Measurements from ENCODE around the gene HSBP1. TPM values are rescaled to one million over a fixed set of nuclear protein-coding genes. Genes with fewer than 3 reads are reported as not detected.
A peak's percentile ranks its signal among the peaks of the same experiment; 100 is the strongest.

HSBP1 gene
- total RNA-seq, 1 experiment from 2014 or later, result 83.5 TPM

DNA sequence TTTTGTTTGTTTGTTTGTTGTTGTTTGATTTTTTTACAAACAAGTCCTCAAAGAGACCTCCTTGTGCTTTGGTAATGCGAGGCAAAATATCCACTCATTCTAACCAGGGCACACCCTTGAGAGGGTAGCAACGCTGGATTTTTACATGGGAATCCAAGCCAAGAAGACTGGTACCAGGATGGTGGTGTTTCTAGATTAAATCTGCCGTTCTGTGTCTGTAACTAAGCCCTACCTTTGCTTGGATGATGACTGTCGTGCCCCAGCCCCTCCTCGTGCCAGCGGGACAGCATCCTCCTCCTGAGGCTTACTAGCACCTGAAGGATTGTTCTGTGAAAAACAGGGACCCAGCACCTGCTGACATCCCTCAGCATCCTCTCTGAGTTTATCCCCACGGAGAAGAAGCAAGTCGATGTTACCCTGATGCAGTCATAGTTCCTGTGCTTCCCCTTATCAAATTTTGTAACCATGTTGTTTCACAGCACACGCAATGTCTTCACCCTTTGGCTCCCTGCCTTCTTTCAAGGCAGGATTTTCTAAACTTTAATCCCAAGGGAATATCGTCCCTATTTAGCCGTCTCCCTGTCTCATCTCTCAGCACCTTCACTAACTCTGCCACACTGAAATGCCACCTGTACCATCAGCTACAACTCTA is 5.1 kb upstream of the HSBP1 start:
- DNase-seq (ENCODE audit: extremely low read depth, low read depth), result no peak

DNA sequence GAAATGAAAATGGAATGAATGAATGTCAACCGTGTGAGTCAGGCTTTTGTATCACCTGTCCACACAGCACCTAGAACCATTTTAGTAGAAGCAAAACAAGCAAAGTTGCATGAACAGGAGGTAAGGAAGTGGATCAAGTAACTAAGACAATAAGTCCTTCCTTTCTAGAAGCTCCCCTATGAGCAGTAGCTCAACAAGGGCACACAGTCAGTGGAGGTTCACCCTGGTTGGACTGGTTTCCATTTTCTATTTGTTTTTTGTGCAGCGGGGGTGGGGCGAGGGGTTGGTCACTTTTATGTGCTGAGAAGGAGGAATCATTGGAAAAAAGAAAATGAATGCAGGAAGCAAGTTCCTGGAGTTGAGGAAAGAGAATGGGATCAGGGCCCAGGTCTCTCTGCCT is 4.0 kb upstream of the HSBP1 start:
- DNase-seq (ENCODE audit: extremely low read depth, low read depth), result no peak

DNA sequence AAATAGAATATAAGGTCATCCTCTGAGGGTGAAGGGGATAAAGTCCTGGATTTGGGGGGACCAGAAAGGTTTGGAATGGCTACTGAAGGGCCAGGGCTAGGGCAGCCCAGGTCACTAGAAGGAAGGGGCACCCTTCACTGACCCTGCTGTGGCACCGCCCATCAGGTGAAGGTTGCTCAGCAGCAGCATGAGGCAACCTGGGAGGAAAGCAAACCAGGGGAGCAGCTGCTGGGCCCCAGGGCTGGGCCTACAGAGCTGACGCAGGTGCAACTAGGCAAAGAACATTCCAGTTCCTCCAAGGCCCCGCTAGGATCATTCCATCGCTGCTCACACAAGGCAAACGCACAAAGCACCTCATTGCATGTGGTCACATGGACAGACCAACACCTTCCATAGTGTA is 3.4 kb upstream of the HSBP1 start:
- DNase-seq (ENCODE audit: extremely low read depth, low read depth), result no peak

DNA sequence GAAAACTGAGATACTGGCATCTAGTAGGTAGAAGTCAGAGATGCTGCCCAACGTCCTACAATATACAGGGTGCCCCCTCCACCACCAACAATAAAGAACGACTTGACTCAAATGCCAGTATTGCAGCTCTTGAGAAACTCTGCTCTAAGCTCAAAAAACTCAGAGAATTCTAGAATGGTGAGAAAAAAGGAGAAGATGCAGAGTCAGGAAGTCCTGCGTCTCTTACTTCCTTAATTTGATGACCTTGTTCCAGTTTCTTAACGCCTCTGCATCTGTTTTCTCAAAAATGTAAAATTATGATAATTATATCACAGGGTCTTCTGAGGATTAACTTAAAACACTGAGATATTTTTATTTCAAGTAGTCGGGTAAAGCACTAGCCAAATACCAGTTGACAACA is 1.7 kb upstream of the HSBP1 start:
- DNase-seq (ENCODE audit: extremely low read depth, low read depth), result no peak

DNA sequence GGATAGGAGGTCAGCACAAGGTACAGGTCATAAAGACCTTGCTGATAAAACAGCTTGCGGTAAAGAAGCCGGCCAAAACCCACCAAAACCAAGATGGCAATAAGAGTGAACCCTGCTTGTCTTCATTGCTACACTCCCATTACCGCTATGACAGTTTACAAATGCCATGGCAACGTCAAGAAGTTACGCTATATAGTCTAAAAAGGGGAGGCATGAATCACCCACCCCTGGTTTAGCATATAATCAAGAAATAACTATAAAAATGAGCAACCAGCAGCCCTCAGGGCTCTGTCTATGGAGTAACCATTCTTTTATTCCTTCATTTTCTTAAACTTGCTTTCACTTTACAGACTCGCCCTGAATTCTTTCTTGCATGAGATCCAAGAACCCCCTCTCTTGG is 1.0 kb upstream of the HSBP1 start:
- no peak for DNase-seq (ENCODE audit: extremely low read depth, low read depth)

DNA sequence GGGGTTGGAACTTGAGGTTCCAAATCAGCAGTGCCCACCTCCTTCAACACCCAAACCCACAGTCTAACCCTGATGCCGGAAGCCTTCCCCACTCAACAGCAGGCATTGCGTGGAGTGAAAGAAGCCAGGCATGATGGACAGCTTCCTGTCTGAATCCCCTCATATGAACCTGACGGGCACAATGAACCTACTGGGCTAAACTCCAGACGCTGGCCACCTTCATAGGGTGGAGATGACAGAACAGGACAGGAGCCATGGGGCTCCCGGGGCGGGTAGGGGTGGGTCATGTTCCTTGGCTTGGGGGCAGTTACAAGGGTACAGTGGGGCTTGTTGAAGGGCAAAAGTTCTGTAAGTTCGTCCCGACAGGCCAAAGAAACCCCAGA is 460 bp upstream of the HSBP1 start:
- DNase-seq (ENCODE audit: extremely low read depth, low read depth), result no peak

DNA sequence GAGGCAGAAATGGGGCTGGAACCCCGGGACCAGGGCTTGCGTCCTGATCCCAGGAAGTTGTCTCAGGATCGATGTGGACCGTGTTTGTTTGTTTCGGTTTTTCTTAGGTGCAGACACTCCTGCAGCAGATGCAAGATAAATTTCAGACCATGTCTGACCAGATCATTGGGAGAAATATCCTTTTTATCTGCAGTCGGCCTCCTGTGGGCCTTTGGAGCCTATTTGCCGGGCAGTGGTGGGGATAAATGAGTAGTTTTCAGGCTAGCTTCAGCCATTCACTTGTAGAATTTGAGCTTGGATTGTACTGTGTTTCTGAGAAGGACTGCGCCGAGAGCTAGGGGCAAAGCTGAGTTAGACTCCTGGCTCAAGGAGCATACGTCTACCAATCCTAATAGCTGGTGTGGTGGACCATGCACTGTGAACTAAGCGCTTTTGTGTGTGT is 816 bp downstream of the HSBP1 start:
- DNase-seq (ENCODE audit: extremely low read depth, low read depth), result no peak

DNA sequence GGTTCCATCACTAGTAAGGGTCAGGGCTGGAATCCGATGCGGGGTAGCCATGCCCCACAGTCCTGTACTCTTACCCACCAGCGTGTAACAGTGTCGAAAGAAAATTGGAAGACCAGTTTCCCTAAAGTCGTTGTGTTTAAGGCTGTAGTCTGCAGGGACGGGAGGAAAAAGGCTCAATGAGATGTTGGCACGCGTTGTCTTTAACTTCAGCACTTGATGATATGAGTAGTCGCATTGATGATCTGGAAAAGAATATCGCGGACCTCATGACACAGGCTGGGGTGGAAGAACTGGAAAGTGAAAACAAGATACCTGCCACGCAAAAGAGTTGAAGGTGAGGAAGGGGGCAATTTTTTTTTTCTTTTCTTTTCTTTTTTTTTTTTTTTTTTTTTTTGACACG is 1.3 kb downstream of the HSBP1 start:
- no peak for DNase-seq (ENCODE audit: extremely low read depth, low read depth)

DNA sequence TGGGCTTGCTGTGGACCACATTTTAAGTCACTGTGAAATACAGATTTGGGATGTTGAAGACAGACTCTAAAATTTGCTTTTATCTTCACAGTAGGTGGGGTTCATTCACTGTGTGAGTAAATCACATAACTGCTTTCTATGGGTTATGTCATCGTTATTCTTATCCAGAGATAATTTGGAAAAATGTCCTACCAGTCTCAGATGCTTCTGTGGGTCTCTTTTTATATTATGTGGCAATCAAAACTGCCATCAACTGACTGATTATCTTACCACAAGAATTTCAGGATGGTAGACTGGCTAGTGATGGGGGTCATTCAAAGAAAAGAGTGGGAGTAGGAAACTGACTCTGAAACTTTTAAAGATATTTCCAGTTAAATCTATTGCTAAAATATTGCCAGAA is 3.1 kb downstream of the HSBP1 start:
- DNase-seq (ENCODE audit: extremely low read depth, low read depth), result no peak

DNA sequence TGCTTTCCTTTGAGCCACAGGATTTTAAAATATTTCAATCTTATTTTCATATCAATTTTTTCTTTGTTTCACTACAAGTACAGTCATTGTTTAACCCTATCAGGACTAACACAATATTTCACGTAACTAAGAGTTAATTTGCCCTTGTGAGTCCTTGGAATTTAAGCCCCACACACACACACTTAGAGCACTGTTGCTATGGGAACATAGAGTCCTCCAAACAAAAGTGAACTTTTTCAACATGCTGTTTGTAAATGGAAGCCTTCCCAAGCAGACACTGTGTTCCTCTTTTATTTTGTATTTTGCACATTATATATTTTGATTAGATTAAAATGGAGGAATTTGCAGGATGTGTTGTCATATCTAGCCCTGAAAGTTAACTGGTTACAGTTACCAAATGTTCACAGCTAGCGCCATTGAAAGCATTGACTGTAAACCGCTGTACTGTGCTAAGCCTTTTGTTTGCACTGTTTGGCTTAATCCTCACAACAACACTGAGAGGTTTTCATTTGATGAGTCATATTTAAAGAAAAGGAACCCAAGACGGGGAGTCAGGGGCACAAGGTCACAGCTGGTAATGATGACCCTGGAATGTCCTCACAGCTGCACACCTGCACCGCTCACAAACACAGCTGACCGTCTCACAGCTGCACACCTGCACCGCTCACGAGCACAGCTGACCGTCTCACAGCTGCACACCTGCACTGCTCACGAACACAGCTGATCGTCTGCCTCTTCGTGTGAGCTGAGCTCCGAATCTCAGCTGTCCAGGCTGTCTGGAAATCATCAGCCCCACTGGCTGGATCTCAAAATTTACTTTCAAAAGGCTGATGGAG is 6.3 kb downstream of the HSBP1 start:
- no peak for DNase-seq (ENCODE audit: extremely low read depth, low read depth)

DNA sequence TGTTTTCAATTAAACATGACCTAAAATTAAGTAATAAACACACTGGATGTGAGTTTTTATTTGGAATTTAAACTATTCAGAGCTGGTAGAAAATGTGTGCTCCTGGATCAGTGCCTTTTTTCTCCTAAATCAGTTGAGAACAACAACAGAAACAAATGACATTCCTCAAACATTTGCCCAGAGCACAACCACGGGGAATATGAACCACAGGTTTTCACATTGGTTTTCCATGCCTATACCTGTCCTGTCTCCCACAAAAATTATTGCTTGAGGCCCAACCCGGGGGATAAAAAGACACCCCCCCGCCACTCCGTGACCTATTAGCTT is 6.8 kb downstream of the HSBP1 start:
- DNase-seq (ENCODE audit: extremely low read depth, low read depth), result no peak

DNA sequence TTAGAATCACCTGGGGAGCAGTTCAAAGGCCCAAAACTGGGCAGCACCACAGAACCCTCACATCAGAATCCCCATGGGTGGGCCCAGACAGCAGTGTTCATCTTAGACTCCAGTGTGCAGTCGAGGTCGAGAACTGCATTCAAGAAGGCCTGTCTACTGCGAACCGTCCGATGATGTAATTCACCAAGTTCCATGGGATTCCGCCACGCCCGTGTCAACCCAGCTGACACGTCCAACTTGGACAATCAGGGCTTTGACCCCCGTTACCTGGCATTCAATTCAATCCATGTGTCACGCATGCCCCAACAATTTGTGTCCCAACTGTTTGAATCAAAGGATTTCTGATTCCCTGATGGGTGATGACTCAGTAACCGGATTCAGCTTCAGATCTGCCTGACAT is 9.2 kb downstream of the HSBP1 start:
- no peak for DNase-seq (ENCODE audit: extremely low read depth, low read depth)

DNA sequence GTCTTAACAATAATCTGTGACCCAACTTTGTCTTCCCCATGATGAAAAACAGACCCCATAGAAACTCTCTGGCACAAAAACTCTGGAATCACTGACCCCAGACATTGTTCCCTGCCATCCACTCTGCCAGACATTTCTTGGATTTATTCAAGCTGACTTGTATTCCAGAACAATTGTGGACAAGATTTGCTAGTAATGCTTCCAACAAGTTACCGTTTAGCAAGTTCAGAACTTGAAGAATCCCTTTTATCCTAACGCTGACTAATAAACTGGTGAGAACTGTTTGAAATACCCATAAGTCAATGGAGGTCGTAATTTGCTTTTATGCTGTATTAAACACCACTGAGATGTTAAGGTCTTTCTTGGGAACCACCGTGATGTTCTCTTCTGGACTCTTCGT is 10.5 kb downstream of the HSBP1 start:
- no peak for DNase-seq (ENCODE audit: extremely low read depth, low read depth)

DNA sequence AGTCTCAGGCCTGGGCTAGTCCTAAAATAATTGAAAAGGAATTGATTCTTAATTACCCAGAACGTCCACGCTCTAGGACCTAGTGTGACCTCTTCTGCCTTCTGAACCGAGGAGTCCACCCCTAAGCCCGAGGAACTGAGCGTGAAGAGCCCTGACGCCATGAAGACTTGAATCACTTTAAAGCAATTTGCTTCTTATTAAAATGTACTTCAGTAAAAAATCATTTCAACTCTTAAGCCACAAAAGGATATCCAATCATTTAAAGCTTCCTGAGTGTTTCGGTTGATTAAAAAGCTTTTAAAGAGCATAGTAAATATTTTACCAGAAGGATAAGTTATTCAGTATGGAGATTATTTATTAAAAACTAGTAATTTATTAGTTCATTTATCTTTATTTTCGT is 11.6 kb downstream of the HSBP1 start:
- DNase-seq (ENCODE audit: extremely low read depth, low read depth), result no peak

DNA sequence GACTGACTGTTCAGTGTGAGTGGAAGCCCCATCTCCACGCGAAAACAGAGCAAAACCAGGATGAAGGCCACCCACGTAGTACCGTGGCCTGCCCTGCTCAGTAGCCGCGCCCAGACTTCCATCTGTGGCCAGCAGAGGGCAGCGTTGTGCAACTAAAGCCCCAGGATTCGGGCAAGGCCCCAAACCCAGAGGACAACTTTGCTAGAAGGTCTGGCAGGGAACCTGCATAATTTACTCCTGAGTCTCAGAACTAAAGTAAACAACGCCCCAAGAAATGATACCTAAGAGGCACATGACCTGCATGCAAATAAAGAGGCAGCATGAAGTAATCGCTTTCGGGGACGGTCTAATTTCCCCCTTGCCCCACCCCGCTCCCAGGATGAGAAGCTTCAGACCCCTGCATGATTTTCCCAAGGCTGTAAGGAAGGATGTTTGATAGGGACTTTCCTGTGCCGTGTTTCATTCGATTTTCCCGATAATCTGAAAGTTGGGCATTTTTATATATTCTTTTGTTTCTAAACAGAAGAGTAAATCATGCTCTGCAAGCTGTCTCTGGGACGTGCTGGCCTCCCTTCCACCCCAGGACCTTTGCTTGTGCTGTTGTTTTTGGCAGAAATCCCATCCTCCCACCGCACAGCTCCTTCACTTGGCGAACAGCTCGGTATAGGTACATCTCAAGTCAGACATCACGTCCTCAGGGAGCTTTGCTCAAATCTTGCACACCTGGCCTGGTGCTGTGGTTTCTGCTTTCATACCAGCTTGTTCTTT is 18.6 kb downstream of the HSBP1 start:
- peak; percentile 57 for DNase-seq (ENCODE audit: extremely low read depth, low read depth)

DNA sequence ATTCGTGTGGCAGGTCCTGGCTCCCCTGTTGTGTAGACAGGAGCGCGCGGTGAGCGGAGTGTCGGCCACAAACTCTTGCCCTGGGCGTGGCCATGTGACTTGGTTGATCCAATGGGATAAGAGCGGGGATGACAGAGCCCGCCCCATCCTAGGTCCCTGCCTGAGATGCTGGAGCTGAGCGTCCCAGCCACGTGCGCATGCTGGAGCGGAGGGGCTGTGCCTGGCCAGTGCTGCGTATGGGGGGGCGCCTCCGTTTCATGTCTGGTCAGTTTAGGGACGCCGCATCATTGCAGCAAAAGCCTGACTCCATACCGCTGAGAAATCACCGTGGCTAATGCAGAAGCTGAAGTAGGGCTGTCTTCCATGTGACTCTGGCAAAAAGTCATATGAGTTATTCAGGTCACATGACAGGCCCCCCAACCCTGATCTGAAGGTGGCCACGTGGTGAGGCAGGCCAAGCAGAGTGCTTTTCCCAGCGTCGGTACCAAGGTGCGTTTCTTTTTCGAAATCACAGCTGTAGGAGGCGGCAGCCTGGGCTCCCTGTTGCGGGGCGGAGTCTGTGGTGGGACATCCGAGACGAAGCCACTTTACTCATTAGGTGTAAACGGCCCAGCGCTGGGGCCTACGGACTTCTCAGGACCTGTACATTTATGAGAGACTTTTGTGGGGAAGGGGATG is 22.5 kb downstream of the HSBP1 start:
- DNase-seq (ENCODE audit: extremely low read depth, low read depth), result no peak

DNA sequence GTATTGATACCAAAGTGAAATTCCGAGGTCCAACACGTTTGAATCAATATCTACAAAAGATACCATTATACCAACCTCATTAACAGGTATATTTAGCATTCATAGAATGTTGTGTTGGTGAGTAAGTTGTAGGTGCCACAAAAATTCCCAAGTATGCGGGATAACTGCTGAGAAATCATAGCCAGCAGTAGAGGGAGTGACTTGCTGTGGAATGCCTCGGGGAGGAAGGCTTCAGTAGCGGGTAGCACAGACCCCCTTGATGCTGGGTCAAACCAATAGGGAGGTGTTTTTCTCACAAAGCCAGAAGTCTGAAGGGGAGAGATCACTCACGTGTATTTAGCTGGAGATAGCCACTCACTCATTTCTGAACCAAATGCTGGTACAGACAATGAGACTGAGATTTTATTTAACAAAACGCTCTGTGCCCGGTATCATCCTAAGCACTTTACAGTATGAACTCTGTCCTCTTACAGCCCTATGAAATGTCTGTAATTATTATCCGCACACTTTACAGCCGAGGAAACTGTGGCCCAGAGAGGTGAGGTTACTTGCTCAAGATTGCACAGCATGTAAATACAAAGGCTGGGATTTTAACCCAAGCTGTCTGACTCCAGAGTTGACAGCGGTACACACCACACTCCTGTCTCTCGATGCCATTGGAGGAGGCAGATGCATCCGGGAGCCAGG is 23.1 kb downstream of the HSBP1 start:
- no peak for DNase-seq (ENCODE audit: extremely low read depth, low read depth)

DNA sequence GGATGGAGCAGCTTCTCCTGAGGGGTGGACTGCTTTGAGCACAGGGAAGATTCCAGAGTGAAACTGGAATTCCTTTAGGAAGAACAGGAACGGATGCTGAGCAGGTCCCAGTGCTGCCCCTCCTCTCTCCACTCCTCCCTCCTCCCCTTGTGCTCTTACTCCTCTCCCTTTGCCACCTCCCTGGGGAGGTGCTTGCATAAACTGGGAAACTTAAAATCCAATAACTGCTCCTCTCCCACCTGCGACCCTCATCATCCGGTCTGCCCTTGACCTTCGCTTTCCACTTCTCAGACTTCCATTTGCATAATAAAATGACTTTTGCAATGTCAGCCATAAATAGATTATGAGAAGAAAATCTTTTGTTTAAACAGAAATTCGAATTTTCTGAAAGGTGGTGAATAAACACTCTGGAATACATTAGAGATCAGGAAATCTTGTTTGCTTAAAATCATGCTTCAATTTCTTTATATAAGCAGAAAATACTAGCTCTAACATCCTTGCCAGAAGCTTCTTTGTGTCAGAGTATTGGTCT is 23.7 kb downstream of the HSBP1 start:
- no peak for DNase-seq (ENCODE audit: extremely low read depth, low read depth)

DNA sequence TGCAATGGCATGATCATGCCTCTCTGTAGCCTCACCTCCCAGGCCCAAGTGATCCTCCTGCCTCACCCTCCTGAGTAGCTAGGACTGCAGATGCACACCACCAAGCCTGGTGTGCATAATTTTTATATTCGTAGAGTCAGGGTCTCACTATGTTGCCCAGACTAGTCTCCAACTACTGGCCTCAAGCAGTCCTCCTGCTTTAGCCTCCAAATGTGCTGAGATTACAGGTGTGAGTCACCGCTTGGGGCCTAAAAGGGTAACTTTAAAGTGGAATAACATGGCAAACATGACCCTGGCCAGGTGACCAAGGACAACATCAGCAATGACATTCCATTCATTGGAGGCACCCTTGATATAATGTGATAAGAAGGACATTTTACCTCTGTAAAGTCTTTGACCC is 26.1 kb downstream of the HSBP1 start:
- no peak for DNase-seq (ENCODE audit: extremely low read depth, low read depth)

All from NCI-H460 (cell line).